GM21825 (cell line): ENCODE data around the gene ZNF790.
"Not testable (repeated sequence)": the region's sequence is repeated elsewhere in the genome, so short reads cannot be mapped to it uniquely, and the experiment has no call there.

Source experiments
- ATAC-seq: cut with Tn5 transposase; IDR thresholded peaks from one replicate; pipeline ENCODE4 v1.9.1; 2021; ENCODE audit warnings: mild to moderate bottlenecking, moderate library complexity; ENCODE audit not compliant: unreplicated experiment

ZNF790 gene

GRCh38 chr19:36837906-36838783 lies at the start of gene ZNF790:
Gene ZNF790, minus strand, starts transcription at chr19:36838387. Its CDS starts 12,768 bp downstream, at chr19:36825619.
- peak; percentile 89 for ATAC-seq

- no peak for ATAC-seq
Measured at GRCh38 chr19:36876993-36877938, 39.1 kb upstream of the ZNF790 start.

- ATAC-seq = no peak
Measured at GRCh38 chr19:36851898-36852297, 13.7 kb upstream of the ZNF790 start.

- peak; percentile 79 for ATAC-seq
Measured at GRCh38 chr19:36850559-36851442, 12.6 kb upstream of the ZNF790 start, which contains the start of gene ZNF345. Gene ZNF345, plus strand, starts transcription at chr19:36850876. Its CDS starts 25,955 bp downstream, at chr19:36876831.

DNA sequence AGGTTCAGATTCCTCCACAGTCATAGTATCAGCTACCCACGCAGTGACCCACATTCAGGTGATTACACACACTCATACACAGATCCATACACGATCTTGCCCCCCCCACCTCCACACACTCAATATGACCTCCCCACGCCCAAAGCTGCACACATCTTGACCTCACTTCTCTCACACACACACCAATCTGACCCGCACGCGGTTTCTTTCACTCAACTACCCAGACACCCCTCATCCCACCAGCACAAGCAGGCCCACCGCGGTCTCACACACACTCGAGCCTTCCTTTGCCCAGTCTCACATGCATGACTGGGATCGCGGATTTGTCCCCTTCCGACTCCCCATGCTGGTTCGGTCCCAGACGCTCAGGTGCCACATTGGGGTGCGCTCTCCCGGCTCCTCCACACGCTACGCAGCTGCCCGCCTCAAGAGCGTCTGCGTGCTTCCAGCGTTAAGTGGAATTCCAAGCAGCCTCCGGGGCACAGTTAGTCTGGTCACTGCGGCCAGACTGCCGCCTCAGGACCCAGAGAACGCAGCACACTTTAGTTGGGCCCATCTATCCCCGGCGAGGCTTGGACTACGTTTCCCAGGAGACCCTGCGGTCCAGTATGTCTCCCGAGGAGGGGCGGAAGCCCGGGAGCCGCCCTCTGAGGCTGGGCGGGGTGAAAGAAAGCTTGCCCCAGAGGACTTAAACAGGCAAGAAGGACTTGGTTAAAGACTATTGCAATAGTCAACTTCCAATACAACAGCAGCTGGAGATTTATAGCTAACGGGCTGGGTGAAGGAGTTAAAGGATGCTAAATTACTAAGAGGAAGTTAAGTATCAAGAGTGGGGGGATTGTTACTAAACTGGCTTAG lies 11.7 kb upstream of the ZNF790 start:
- peak; percentile 64 for ATAC-seq

DNA sequence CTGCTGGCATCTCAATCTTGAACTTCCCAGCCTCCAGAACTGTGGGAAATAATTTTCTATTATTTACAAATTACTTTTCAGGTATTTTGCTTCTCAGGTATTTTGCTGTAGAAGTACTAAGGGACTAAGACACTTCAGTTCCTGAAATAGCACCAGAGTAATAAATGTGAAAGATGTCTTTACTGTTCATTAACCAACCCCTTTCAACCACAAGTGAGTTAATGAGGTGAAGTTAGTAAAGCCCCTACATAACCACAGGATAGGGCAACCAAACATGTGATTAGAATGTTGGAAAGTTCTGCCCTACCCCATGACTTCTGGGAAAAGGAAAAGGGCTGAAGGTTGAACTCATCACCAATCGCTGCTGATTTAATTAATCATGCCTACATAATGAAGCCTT lies 9.8 kb upstream of the ZNF790 start:
- no peak for ATAC-seq

DNA sequence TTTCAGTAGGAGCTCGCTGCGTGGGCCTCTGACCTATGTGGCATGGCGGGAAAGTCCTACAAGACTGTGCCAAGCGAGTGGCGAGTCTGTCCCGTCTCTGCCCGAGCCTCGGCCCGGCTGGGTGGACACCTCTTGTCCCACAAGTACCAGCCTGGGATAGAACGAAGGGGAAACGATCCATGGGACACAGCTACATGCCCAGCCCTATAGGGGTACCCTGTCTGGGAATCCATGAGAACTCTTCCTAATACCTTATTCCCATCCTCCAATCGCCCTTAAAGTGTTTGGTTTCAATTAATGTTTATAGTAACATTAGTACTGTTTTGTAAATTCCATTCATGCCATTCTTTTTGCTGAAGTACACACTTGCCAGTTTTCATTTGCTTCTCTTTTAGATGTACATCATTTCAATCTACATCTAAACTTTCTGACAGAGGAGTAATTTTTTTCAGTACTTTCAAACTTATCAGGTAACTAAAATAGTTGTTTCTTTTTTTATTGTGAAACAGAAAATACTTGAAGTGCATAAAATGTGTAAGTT lies 667 bp upstream of the ZNF790 start:
- ATAC-seq = peak; percentile 9

GRCh38 chr19:36837176-36837905 lies 846 bp downstream of the ZNF790 start:
- ATAC-seq = no peak

- ATAC-seq = no peak
Measured at GRCh38 chr19:36833430-36833829, 4.8 kb downstream of the ZNF790 start.

GRCh38 chr19:36821758-36822157 lies 16.4 kb downstream of the ZNF790 start:
- ATAC-seq = no peak

- no peak for ATAC-seq
Measured at GRCh38 chr19:36819130-36819630, 19.0 kb downstream of the ZNF790 start.

DNA sequence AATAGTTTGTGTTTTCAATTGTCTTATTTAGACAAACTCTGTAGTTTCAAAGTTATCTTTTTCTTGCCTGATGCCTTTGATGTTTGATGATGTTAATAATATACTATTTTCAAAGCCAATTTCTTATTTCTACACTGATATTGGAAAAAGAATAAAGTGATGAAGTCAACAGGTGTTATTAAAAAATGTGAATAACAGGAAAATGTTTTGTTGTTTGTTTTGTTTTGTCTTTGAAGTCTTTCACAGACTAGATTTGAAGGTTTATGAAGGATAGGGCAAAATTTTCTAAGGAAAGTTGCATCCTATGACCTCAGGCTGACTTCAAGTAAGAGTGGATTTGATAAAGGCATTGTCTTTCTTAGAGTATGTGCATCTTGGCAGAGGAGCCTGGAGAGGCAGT lies 31.2 kb downstream of the ZNF790 start:
- ATAC-seq = no peak

DNA sequence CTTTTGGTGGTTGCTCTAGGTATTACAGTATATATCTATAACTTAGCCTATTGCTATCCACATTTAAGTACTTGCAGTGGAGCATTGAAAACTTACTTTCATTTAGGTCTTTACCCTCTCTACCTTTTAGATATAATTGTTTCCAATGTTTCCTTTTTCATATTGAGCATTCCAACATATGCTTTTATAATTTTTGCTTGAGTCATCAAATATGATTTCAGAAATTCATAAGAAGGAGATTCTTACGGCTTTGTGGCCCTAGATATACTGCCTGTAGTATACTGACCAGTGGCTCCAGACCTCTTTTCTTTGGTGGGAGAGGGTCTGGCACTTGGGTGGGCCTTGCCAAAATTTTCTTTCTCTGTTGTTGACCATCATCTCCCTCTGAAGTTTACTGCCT lies 32.8 kb downstream of the ZNF790 start:
- ATAC-seq = no peak

DNA sequence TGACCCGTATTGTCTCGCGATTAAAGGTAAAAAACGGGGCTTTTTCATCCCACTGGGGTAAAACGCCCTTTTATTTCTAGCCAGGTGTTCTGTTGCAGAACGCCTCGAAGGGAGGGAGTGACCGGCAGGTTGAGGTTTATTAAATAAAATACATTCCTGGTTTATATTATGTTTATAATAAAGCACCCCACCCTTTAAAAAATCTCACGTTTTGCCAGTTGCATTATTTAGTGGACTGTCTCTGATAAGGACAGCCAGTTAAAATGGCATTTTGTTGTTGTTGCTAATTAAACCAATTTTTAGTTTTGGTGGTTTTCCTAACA lies 40.4 kb downstream of the ZNF790 start:
- ATAC-seq = no peak

DNA sequence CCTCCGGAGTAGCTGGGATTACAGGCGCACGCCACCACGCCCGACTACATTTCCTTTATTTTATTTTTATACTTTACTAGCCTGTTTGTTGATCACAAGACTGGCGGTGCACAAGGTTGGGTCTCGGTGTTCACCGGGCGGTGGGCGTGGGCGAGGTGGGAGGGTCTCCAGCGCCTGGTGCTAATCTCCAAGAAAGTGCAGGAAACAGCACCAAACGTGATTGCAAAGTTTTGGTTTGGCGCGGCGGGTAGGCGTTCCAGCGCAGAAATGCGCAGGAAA lies 41.5 kb downstream of the ZNF790 start:
- no peak for ATAC-seq

DNA sequence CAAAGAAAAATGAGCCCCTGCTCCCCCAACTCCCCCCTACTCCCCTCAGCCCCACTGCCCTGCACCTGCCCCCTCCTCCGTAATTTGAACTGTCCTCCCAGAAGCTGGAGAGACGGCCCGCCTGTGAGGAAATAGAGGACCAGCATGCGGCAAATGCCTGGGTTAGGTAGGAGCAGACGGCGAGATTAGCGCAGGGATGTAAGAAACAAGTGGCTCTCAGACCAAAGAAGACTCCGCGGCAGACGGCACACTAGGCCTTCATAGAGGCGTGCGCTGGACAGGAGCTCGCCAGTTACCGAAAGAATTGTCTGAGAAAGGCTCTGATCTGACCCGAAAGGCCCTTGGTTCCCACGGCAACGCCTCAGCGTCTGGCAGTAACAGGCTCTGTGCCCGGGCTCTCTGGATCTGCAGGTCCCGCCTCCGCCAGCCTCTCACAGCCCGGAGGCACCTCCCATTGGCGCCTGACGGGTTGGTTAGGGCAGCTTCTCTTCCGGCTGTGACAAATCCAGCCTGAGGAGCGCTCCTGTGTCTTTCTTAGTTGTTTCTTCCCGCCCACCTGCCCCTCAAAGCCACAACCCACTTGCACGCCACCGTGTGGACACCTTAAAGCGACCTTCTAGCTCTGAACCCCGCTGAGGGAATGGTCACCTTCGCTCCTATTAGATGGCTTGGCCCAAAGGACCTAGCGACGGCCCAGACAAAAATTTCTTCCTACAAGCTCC lies 46.6 kb downstream of the ZNF790 start:
- not testable (repeated sequence) for ATAC-seq

- ATAC-seq = no peak
Measured at GRCh38 chr19:36775768-36776167, 62.4 kb downstream of the ZNF790 start.

GRCh38 chr19:36773223-36773579 lies 65.0 kb downstream of the ZNF790 start:
- ATAC-seq = no peak
